ENCODE measurements around the gene EDDM13.
"Not testable (repeated sequence)": the region's sequence is repeated elsewhere in the genome, so short reads cannot be mapped to it uniquely, and the experiment has no call there.

The EDDM13 gene

DNA sequence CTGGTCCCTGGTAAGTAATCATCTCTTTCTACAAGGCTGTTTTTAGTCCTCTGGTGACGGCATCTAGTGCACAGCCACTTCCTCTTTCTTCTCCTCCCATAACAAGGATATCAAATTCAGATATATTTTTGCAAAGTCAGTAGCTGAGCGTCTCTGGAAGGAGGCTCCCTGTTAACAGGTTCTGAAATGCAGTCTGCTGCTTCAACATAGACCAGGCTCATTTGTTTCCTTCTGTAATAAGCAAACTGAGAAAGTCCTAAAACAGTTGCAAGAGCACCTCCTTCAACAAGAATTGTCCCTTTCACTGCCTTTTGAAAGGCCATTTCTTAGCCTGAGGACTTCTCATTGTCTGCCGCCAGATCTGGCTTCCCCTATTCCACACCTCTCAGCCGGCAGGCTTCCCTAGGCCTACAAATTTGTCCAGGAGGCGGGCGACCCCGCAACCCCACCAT, 49.5 kb downstream of the EDDM13 start:
- no peak for DNase-seq

GRCh38 chr19:56324436-56324835, 51.9 kb downstream of the EDDM13 start:
- no peak for DNase-seq

- DNase-seq: no peak
These were observed 60.1 kb downstream of the EDDM13 start for GRCh38 chr19:56332695-56333094.

GRCh38 chr19:56333506-56333905, 61.0 kb downstream of the EDDM13 start:
- DNase-seq: peak; percentile 54

GRCh38 chr19:56335371-56335770, 62.8 kb downstream of the EDDM13 start:
- not testable (repeated sequence) for DNase-seq

DNA sequence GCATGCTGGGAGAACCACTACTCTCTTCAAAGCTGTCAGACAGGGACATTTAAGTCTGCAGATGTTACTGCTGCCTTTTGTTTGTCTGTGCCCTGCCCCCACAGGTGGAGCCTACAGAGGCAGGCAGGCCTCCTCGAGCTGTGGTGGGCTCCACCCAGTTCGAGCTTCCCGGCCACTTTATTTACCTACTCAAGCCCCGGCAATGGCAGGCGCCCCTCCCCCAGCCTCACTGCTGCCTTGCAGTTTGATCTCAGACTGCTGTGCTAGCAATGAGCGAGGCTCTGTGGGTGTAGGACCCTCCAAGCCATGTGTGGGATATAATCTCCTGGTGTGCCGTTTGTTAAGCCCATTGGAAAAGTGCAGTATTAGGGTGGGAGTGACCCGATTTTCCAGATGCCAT, 64.5 kb downstream of the EDDM13 start:
- DNase-seq: not testable (repeated sequence)

DNA sequence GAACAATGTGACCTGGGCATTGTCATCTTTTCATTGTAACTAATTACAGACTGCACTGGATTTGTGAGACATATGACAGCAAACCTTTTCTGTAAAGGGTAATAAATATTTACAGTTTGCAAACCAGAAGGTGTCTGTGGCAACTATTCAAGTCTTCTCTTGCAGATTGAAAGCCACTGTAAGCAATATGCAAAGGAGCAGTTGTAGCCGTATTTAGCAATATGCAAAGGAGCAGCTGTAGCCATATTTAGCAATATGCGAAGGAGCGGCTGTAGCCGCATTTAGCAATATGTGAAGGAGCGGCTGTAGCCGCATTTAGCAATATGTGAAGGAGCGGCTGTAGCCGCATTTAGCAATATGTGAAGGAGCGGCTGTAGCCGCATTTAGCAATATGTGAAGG, 66.5 kb downstream of the EDDM13 start:
- DNase-seq: not testable (repeated sequence)

DNA sequence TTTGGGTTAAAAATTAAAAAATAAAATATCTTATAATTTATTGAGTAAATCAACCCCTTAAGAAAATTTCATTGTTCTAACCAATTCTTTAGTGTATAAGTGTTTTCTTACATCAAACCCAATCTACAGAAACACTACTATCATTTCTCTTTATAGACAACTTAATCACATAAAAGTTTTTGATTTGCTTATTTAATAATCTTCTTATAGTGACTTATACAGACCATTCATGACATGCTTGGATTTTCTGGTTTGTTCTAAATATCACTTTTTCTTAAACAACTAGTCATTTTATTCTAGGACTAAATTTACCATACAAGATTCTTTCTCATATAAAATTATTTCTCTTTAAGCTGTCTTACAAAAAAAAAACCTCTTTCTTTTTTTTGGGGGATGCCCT, 69.4 kb downstream of the EDDM13 start:
- DNase-seq: no peak

DNA sequence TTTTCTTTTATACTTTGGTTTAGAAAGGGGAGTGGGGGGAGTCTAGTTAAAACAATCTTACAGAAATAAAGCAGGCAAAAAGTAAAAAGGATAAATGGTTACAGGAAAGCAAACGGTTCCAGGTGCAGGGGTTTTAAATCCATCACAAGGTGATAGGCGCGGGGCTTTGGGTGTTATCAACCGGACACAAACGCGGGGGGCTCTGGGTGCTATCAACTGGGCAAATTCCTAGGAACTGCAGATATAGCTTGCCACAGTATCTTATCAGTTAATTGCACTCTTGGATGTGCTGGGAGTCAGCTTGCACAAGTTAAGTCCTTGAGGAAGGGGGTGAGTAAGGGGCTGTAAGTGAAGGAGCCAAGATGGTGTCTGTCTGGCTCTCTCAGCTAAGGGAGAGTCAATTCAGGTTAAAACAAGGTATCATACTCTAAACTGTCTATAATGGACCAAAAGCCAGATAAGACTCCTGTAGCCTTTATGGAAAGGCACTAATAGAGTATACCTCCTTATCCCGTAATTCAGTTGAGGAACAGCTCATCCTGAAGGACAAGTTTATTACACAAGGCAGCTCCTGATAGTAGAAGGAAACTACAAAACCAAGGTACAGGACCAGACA, 74.7 kb downstream of the EDDM13 start:
- DNase-seq: no peak

GRCh38 chr19:56348289-56348877, 75.8 kb downstream of the EDDM13 start:
- peak; percentile 54 for DNase-seq

DNA sequence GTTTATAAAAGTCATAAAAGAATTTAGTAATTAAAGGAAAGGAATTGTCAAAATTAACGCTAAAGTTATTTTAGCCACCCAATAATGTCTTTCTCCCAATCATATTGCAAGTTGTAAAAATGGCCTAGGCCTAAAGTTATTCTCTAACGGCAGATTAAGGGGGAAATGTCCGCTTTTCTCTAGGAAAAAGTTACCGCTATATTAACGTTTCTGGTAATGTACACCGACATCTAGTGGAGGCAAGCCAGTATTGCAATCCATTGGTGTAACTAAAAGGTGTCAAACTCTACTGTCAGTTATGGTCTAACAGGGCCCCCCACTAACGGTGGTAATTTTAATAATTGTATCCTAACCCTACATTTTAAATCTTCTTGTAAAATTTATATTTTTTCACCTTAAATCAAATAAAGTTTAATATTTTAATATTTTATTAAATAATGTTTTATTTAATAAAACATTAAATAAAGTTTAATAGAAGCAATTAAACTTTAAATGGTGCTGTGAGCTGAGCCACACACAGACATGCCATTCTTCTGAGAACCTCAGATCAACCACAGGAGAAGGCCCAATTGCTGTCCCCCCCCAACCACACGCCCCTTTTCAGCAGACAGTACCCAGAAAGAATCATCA, 78.0 kb downstream of the EDDM13 start:
- peak; percentile 61 for DNase-seq

DNA sequence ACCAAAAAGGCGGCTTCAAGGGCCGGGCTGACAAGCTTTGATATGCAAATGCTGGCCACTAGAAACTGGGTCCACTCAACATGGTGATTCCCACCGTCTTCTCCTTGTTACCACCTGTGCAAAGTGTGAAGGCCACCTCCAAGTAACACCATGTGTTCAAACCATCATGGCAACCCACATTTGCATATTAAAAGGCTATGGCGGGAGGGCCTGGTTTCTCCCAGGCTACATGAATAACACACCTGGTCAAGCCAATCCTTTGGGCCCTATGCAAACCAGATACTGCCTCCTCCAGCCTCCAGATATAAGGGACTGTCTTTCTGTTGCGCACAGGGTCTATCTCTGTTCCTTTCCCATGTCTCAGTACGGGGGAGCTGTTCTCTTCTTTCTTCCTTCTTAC, 78.7 kb downstream of the EDDM13 start:
- DNase-seq: no peak

DNA sequence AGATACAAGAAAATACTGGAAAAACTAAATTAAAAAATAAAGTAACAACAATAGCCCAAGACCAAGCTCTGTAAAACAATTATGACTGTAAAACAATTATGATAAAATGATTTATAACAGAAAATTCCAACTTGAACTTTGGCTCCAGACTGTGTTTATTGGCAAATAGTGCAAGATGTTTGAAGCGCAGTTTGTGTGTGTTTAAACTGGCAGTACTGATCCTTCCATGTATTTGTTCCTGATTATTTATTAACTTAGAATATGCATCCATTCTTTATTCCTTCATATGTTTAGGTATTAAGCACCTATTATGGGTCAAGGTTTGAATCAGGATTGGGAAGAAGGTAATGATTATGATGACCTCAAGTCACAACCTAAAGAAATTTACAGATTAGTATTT, 83.0 kb downstream of the EDDM13 start:
- no peak for DNase-seq

GRCh38 chr19:56356944-56357343, 84.4 kb downstream of the EDDM13 start:
- no peak for DNase-seq
